PC-3 (cell line): ENCODE results near the gene SMAD3. TPM values are rescaled to one million over a fixed set of nuclear protein-coding genes. Genes with fewer than 3 reads are reported as not detected.

ENCODE experiments used
- ATAC-seq: fragments of 200-7000 bp; cut with Tn5 transposase; 2 replicates; pipeline ENCODE4 v1.9.1; 2020; ENCODE audit warnings: mild to moderate bottlenecking, moderate library complexity
- BruUV-seq: library from RNA; stranded (reverse); fragments of 400-500 nt; replicated peaks from 2 replicates; lab custom pipeline; 2021; lab: Mats Ljungman, UMichigan
- CTCF ChIA-PET: fragments of 300-600 bp; sonication (Branson Sonifier 250); formaldehyde crosslinking; loops from one replicate; lab custom pipeline; 2022; ENCODE audit warnings: antibody characterized with exemption; lab: Charles Lee
- POLR2A ChIA-PET: fragments of 300-600 bp; sonication (Branson Sonifier 250); formaldehyde crosslinking; loops from one replicate; lab custom pipeline; 2022; ENCODE audit warnings: antibody characterized with exemption; ENCODE audit not compliant: unreplicated experiment; lab: Charles Lee
- DNase-seq: peaks from one replicate; pipeline ENCODE4 v3.0.0-alpha.2; 2015
- H2AFZ ChIP-seq: fragments of 300-600 bp; sonication (generic); 2 replicates; pipeline ENCODE4 v1.6.0; 2016; ENCODE audit warnings: antibody characterized with exemption, low read length
- H3F3A ChIP-seq: fragments of 300-600 bp; sonication (generic); one replicate; pipeline ENCODE4 v1.6.0; 2017; ENCODE audit warnings: antibody characterized with exemption, low read length, control low read depth, mild to moderate bottlenecking; ENCODE audit not compliant: unreplicated experiment
- H3K27ac ChIP-seq: fragments of 300-600 bp; sonication (generic); 2 replicates; pipeline ENCODE4 v1.5.1; 2016; ENCODE audit warnings: mild to moderate bottlenecking, low read length
- H3K27me3 ChIP-seq: fragments of 300-600 bp; sonication (generic); 2 replicates; pipeline ENCODE4 v1.6.1; 2016; ENCODE audit warnings: low read length, mixed read lengths
- H3K36me3 ChIP-seq: fragments of 300-600 bp; sonication (generic); 2 replicates; pipeline ENCODE4 v1.6.1; 2016; ENCODE audit warnings: low read depth, mixed run types, low read length, mixed read lengths
- H3K4me1 ChIP-seq: fragments of 300-600 bp; sonication (generic); 2 replicates; pipeline ENCODE4 v1.5.1; 2016; ENCODE audit warnings: low read length; ENCODE audit not compliant: insufficient read depth
- H3K4me2 ChIP-seq: fragments of 300-600 bp; sonication (generic); 2 replicates; pipeline ENCODE4 v1.6.0; 2016; ENCODE audit warnings: low read length
- H3K4me3 ChIP-seq: fragments of 300-600 bp; sonication (generic); 2 replicates; pipeline ENCODE4 v1.5.1; 2016; ENCODE audit warnings: mild to moderate bottlenecking, low read length, mixed read lengths
- H3K79me2 ChIP-seq: fragments of 300-600 bp; sonication (generic); 2 replicates; pipeline ENCODE4 v1.6.1; 2017; ENCODE audit warnings: low read length, mixed read lengths
- H3K9ac ChIP-seq: fragments of 300-600 bp; sonication (generic); 2 replicates; pipeline ENCODE4 v1.6.0; 2016; ENCODE audit warnings: mild to moderate bottlenecking, low read length
- H3K9me2 ChIP-seq: fragments of 300-600 bp; sonication (generic); replicated peaks from 2 replicates; pipeline ENCODE4 v1.6.1; 2016; ENCODE audit warnings: mixed run types, low read length, mixed read lengths
- H3K9me3 ChIP-seq: fragments of 300-600 bp; sonication (generic); 2 replicates; pipeline ENCODE4 v1.6.1; 2016; ENCODE audit warnings: low read length, mixed read lengths
- H4K20me1 ChIP-seq: fragments of 300-600 bp; sonication (generic); 2 replicates; pipeline ENCODE4 v1.6.1; 2016; ENCODE audit warnings: low read length, mixed read lengths
- CTCF ChIP-seq: fragments of 300-600 bp; sonication (generic); conservative IDR thresholded peaks from 2 replicates; pipeline ENCODE4 v1.5.1; 2017; ENCODE audit warnings: antibody characterized with exemption, low read depth, mild to moderate bottlenecking, low read length
- EZH2 ChIP-seq: fragments of 300-600 bp; sonication (generic); IDR thresholded peaks from one replicate; pipeline ENCODE4 v1.6.1; 2017; ENCODE audit warnings: antibody characterized with exemption, mild to moderate bottlenecking, low read length; ENCODE audit not compliant: unreplicated experiment
- EZH2phosphoT487 ChIP-seq: fragments of 300-600 bp; sonication (generic); IDR thresholded peaks from 2 replicates; pipeline ENCODE4 v1.6.1; 2018; ENCODE audit warnings: mild to moderate bottlenecking, antibody characterized with exemption, low read length, borderline replicate concordance
- intact Hi-C: fragments of 100-400 bp; cut with micrococcal nuclease; formaldehyde crosslinking; loops from 2 replicates; pipeline ENCODE4 v1.9.0; 2023
- total RNA-seq: library from RNA; depleted of rRNA; stranded (reverse); fragments of >200 nt; gene quantifications from 2 replicates; pipeline ENCODE4 v1.2.3, GENCODE V29; 2014

SMAD3 gene
- total RNA-seq, 1 experiment from 2014 or later, result 75.6 TPM

DNA sequence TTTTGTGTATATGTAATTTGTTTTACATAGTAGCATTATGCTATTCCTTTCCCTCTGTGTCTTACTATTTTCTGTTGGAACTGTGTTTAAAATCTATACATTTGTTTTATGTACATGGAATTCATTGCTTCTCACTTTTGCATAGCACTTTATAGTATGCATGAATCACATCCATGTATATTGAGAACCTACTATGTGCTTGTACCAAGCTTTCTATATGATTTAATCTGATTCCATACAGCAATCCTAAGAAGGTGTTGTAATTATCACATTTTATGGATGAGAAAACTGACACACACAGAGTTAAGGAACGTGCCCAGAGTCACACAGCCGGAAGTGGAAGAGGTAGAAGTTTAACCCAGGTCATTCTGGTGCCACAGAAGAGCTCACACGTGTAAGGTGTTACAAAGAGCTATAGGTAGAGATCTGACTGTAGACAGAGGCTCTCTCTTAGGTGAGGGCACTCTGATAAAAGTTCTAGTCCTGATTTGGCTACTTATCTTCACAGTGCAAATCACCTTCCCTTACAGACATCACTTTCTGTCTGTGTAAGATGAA lies 3.5 kb upstream of the SMAD3 start:
- Histone ChIP-seq H3K4me1 (peaks cover 6% of the 10 kb centered on the region), H3K9ac (no peak overlapping the region), H3K9me2 (no peaks in the 10 kb centered on the region), H3K4me2 (no peak overlapping the region), H3K27ac (no peak overlapping the region), H3K36me3 (no peaks in the 10 kb centered on the region), H3K27me3 (no peaks in the 10 kb centered on the region), H2AFZ (no peak overlapping the region), H3F3A (no peaks in the 10 kb centered on the region), H3K9me3 (no peaks in the 10 kb centered on the region), H3K4me3 (no peak overlapping the region), H4K20me1 (no peaks in the 10 kb centered on the region), H3K79me2 (peaks cover 19% of the 10 kb centered on the region)
- TF ChIP-seq EZH2 (no peak), EZH2phosphoT487 (no peak), CTCF (no peak)
- intact Hi-C loops, result loop anchor here (10.0 kb wide), 1 partner anchor 183 kb away; no protein-coding TSS in a partner anchor
- POLR2A ChIA-PET, result no interaction called here
- ATAC-seq, result no peak
- no TSS peak for BruUV-seq
- DNase-seq, result no peak
- CTCF ChIA-PET, result no interaction called here

- Histone ChIP-seq H2AFZ (no peak overlapping the region), H3K27me3 (no peaks in the 10 kb centered on the region), H3K4me3 (no peak overlapping the region), H3K36me3 (peaks cover 5% of the 10 kb centered on the region; the same call in 1 of the 2 replicates), H3K9me2 (no peaks in the 10 kb centered on the region), H3K79me2 (peaks cover 25% of the 10 kb centered on the region), H4K20me1 (peaks cover 5% of the 10 kb centered on the region), H3K4me1 (peaks cover 6% of the 10 kb centered on the region), H3K4me2 (no peak overlapping the region), H3F3A (no peaks in the 10 kb centered on the region), H3K9me3 (no peaks in the 10 kb centered on the region), H3K9ac (no peak overlapping the region), H3K27ac (no peak overlapping the region)
- ChIA-PET POLR2A (no interaction called here), CTCF (no interaction called here)
- no peak for DNase-seq
- intact Hi-C loops, result loop anchor here (10.0 kb wide), 1 partner anchor 182 kb away; no protein-coding TSS in a partner anchor
- no TSS peak for BruUV-seq
- ATAC-seq, result no peak
- TF ChIP-seq EZH2phosphoT487 (no peak), CTCF (no peak), EZH2 (no peak)
Observed at GRCh38 chr15:67062369-67062985, 2.9 kb upstream of the SMAD3 start.
